Measurements from ENCODE around the gene UTF1. TPM values are rescaled to one million over a fixed set of nuclear protein-coding genes. Genes with fewer than 3 reads are reported as not detected.

The UTF1 gene
- total RNA-seq, 1 donor from 2014 or later, result not detected

GRCh38 chr10:133276100-133276434 is 46.0 kb downstream of the UTF1 start:
- DNase-seq (ENCODE audit: low spot score), result no peak

- DNase-seq (ENCODE audit: low spot score), result no peak
Observed at GRCh38 chr10:133276435-133277201, 46.6 kb downstream of the UTF1 start, which contains the start of gene ADAM8. TSS of gene ADAM8 (minus strand) at chr10:133276868. CDS start at chr10:133276817, 51 bp downstream.

GRCh38 chr10:133277277-133277992 is 47.4 kb downstream of the UTF1 start:
- DNase-seq (ENCODE audit: low spot score), result no peak

GRCh38 chr10:133277993-133278576 is 48.1 kb downstream of the UTF1 start:
- DNase-seq (ENCODE audit: low spot score), result no peak

GRCh38 chr10:133278577-133279265 is 48.7 kb downstream of the UTF1 start:
- DNase-seq (ENCODE audit: low spot score), result no peak

- no peak for DNase-seq (ENCODE audit: low spot score)
Observed at GRCh38 chr10:133279326-133280226, 49.6 kb downstream of the UTF1 start.

GRCh38 chr10:133280391-133281059 is 50.5 kb downstream of the UTF1 start:
- DNase-seq (ENCODE audit: low spot score), result no peak

- DNase-seq (ENCODE audit: low spot score), result no peak
Observed at GRCh38 chr10:133281084-133281483, 51.1 kb downstream of the UTF1 start.

Small RNA genes within 50 kb of the gene (microRNA-seq; reads per million reads assigned to microRNA genes)
- 2.9 reads per million for gene MIR202 (ENCODE audit: borderline number of aligned reads)

Other genes starting within 250 kb of the UTF1 start
- gene ADGRA1, start 142.3 kb upstream of the UTF1 start, total RNA-seq, result not detected
- gene KNDC1, start 70.0 kb upstream of the UTF1 start, total RNA-seq, result 0.13 TPM
- gene VENTX, start 7.6 kb downstream of the UTF1 start, total RNA-seq, result 4.0 TPM
- gene ADAM8, start 46.7 kb downstream of the UTF1 start, total RNA-seq, result 12.0 TPM
- 46.3 TPM for gene TUBGCP2, start 78.7 kb downstream of the UTF1 start, total RNA-seq
- gene ZNF511, start 78.7 kb downstream of the UTF1 start, total RNA-seq, result 32.9 TPM
- gene CALY, start 106.7 kb downstream of the UTF1 start, total RNA-seq, result not detected
- gene PRAP1, start 117.2 kb downstream of the UTF1 start, total RNA-seq, result 1.6 TPM
- 19.0 TPM for gene FUOM, start 127.8 kb downstream of the UTF1 start, total RNA-seq
- gene ECHS1, start 143.1 kb downstream of the UTF1 start, total RNA-seq, result 188 TPM
- gene PAOX, start 149.0 kb downstream of the UTF1 start, total RNA-seq, result 3.6 TPM
- gene MTG1, start 163.9 kb downstream of the UTF1 start, total RNA-seq, result 33.3 TPM
- not detected for gene SPRN, start 194.4 kb downstream of the UTF1 start, total RNA-seq
- gene SCART1, start 223.7 kb downstream of the UTF1 start, total RNA-seq, result 3.3 TPM

Data from mesenteric fat pad (tissue), 1 donor.